Karpas-422 (cell line): ENCODE measurements around the gene CNTNAP4. TPM values are rescaled to one million over a fixed set of nuclear protein-coding genes. Genes with fewer than 3 reads are reported as not detected.

Experiments
- DNase-seq: peaks from one replicate; pipeline ENCODE4 v3.0.0-alpha.2; 2015
- H2AFZ ChIP-seq: fragments of 200-600 bp; sonication (generic); 2 replicates; pipeline ENCODE4 v1.6.1; 2014; ENCODE audit warnings: antibody characterized with exemption, low read length, mixed read lengths
- H3K27ac ChIP-seq: fragments of 200-600 bp; sonication (generic); 2 replicates; pipeline ENCODE4 v1.5.1; 2014; ENCODE audit warnings: mild to moderate bottlenecking, low read length, moderate library complexity
- H3K27me3 ChIP-seq: fragments of 200-600 bp; sonication (generic); 2 replicates; pipeline ENCODE4 v1.6.1; 2014; ENCODE audit warnings: low read length, mixed read lengths
- H3K36me3 ChIP-seq: fragments of 200-600 bp; sonication (generic); 2 replicates; pipeline ENCODE4 v1.6.1; 2014; ENCODE audit warnings: low read length, mixed read lengths; ENCODE audit not compliant: insufficient read depth
- H3K4me1 ChIP-seq: fragments of 200-600 bp; sonication (generic); 2 replicates; pipeline ENCODE4 v1.6.1; 2014; ENCODE audit warnings: mild to moderate bottlenecking, low read length, mixed read lengths
- H3K4me2 ChIP-seq: fragments of 200-600 bp; sonication (generic); 2 replicates; pipeline ENCODE4 v1.6.1; 2014; ENCODE audit warnings: low read length, low read depth, mild to moderate bottlenecking; ENCODE audit not compliant: poor library complexity, severe bottlenecking
- H3K4me3 ChIP-seq: fragments of 200-600 bp; sonication (generic); 2 replicates; pipeline ENCODE4 v1.5.1; 2014; ENCODE audit warnings: mild to moderate bottlenecking, antibody characterized with exemption, low read length, mixed read lengths
- H3K79me2 ChIP-seq: fragments of 200-600 bp; sonication (generic); 2 replicates; pipeline ENCODE4 v1.6.1; 2014; ENCODE audit warnings: mild to moderate bottlenecking, low read length, mixed read lengths
- H3K9ac ChIP-seq: fragments of 200-600 bp; sonication (generic); 2 replicates; pipeline ENCODE4 v1.6.0; 2014; ENCODE audit warnings: low read length
- H3K9me2 ChIP-seq: fragments of 200-600 bp; sonication (generic), shearing (Covaris generic); replicated peaks from 2 replicates; pipeline ENCODE4 v1.6.0; 2014; ENCODE audit warnings: mild to moderate bottlenecking, low read length, moderate library complexity; ENCODE audit not compliant: insufficient read depth
- H3K9me3 ChIP-seq: fragments of 300-700, 200-600 bp; sonication (generic); 2 replicates; pipeline ENCODE4 v1.6.1; 2014; ENCODE audit warnings: low read length, mixed read lengths
- H4K20me1 ChIP-seq: fragments of 200-600 bp; sonication (generic); 2 replicates; pipeline ENCODE4 v1.6.1; 2014; ENCODE audit warnings: mild to moderate bottlenecking, antibody characterized with exemption, low read length, low read depth; ENCODE audit not compliant: insufficient read depth
- total RNA-seq: library from RNA; depleted of rRNA; stranded (reverse); fragments of >200 nt; shearing (Covaris generic); gene quantifications from 2 replicates; pipeline ENCODE4 v1.2.3, GENCODE V29; 2014; ENCODE audit warnings: low replicate concordance

The CNTNAP4 gene
- total RNA-seq, 1 experiment from 2014 or later, result 1.8 TPM

- no peaks in the 10 kb centered on the region for H3K36me3 ChIP-seq
- H2AFZ ChIP-seq, result no peak overlapping the region
- no peaks in the 10 kb centered on the region for H3K4me1 ChIP-seq
- no peak overlapping the region for H3K4me3 ChIP-seq
- no peaks in the 10 kb centered on the region for H3K79me2 ChIP-seq
- no peak overlapping the region for H3K27ac ChIP-seq
- H3K27me3 ChIP-seq, result no peaks in the 10 kb centered on the region
- no peak for DNase-seq
- H3K4me2 ChIP-seq, result no peak overlapping the region
- no peaks in the 10 kb centered on the region for H3K9me2 ChIP-seq
- no peak overlapping the region for H3K9ac ChIP-seq
- H4K20me1 ChIP-seq, result no peaks in the 10 kb centered on the region
- H3K9me3 ChIP-seq, result no peaks in the 10 kb centered on the region
These were observed 247.2 kb downstream of the CNTNAP4 start for GRCh38 chr16:76524356-76524755.

DNA sequence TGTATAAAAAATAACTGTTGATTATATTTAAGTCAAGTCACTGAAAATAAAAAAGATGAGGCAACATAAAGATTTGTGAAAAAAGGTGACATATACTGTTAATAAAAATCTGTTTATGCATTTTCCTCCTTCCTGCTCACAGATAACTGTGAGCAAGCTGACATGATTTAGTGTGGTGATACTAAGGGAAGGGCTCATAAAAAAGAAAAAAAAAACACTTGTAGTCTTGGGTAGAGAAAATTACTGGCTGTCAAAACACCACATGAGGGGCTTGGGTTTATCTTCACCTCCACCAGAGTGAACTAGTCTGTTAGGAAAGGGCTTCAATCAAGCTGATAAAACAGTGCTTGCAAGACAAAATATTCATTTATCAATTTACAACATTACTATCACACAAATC, 247.6 kb downstream of the CNTNAP4 start:
- H3K9me3 ChIP-seq, result no peaks in the 10 kb centered on the region
- no peaks in the 10 kb centered on the region for H3K4me1 ChIP-seq
- no peak overlapping the region for H3K27ac ChIP-seq
- H4K20me1 ChIP-seq, result no peaks in the 10 kb centered on the region
- H3K36me3 ChIP-seq, result no peaks in the 10 kb centered on the region
- DNase-seq, result no peak
- no peaks in the 10 kb centered on the region for H3K79me2 ChIP-seq
- H3K9ac ChIP-seq, result no peak overlapping the region
- H3K4me2 ChIP-seq, result no peak overlapping the region
- H3K4me3 ChIP-seq, result no peak overlapping the region
- H3K27me3 ChIP-seq, result no peaks in the 10 kb centered on the region
- no peaks in the 10 kb centered on the region for H3K9me2 ChIP-seq
- H2AFZ ChIP-seq, result no peak overlapping the region

DNA sequence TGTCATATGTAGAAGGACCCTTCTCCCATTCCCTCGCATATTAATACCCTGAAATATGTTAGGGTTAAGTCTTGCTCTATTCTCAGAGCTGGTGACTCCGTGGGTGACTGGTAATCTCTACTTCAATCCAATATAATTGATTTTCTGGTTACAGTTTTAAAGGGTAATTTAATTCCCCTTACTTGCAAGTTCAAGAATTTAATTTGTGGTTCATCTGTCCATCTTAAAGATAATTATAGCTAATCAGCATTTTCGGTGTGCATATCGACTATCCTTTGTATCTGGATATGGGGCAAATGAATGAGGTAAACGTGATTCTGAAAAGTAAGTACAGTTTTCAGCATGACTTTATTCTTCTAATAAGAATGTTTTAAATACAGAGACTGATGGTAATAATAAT, 250.0 kb downstream of the CNTNAP4 start:
- Histone ChIP-seq H2AFZ (no peak overlapping the region), H3K4me3 (no peak overlapping the region), H3K9ac (no peak overlapping the region), H3K27ac (no peak overlapping the region), H4K20me1 (no peaks in the 10 kb centered on the region), H3K27me3 (no peaks in the 10 kb centered on the region), H3K9me2 (no peaks in the 10 kb centered on the region), H3K9me3 (no peaks in the 10 kb centered on the region), H3K36me3 (no peaks in the 10 kb centered on the region), H3K4me2 (no peak overlapping the region), H3K79me2 (no peaks in the 10 kb centered on the region), H3K4me1 (no peaks in the 10 kb centered on the region)
- DNase-seq, result peak; percentile 27

DNA sequence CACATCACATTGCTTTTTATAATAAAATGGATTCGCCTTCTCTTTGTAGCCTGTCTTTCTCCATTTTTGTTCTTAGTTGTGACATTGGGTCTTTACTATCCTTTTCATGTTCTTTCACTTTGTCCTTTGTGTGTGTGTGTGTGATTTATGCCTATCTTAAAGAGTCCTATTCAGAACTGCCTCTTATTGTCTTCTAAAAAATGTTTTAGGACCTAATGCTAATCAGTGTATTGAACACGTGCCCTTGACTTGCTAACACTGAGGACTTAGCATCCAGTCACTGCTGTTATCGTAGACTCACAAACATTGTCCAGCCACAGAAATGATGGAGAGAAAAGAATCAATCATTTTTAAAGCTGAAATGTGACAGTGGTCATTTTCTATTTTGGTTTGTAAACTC, 251.9 kb downstream of the CNTNAP4 start:
- Histone ChIP-seq H3K9me3 (no peaks in the 10 kb centered on the region), H3K9ac (no peak overlapping the region), H3K4me1 (no peaks in the 10 kb centered on the region), H3K36me3 (no peaks in the 10 kb centered on the region), H3K9me2 (no peaks in the 10 kb centered on the region), H3K4me3 (no peak overlapping the region), H4K20me1 (no peaks in the 10 kb centered on the region), H3K27ac (no peak overlapping the region), H3K4me2 (no peak overlapping the region), H3K27me3 (no peaks in the 10 kb centered on the region; the same call in 1 of the 2 replicates), H2AFZ (no peak overlapping the region), H3K79me2 (no peaks in the 10 kb centered on the region)
- no peak for DNase-seq

DNA sequence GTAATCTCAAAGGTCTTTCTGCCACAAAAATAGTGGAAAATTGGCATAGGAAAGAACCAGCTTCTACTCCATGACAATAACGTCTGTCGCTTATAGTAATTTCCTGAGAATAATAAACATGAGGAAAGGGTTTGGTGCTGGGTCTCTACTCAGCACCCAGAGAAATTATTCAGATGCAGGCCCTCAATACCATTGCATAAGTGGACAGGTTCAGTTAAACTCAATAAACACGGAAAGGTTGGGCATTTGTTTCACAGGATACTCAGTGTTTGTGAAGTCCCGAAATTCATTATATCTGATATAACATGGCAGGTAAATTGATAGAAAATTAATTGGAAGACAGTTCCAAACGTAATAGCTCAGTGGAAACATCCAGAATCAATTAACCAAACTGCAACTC, 254.0 kb downstream of the CNTNAP4 start:
- H3K4me3 ChIP-seq, result no peak overlapping the region
- DNase-seq, result peak; percentile 6

DNA sequence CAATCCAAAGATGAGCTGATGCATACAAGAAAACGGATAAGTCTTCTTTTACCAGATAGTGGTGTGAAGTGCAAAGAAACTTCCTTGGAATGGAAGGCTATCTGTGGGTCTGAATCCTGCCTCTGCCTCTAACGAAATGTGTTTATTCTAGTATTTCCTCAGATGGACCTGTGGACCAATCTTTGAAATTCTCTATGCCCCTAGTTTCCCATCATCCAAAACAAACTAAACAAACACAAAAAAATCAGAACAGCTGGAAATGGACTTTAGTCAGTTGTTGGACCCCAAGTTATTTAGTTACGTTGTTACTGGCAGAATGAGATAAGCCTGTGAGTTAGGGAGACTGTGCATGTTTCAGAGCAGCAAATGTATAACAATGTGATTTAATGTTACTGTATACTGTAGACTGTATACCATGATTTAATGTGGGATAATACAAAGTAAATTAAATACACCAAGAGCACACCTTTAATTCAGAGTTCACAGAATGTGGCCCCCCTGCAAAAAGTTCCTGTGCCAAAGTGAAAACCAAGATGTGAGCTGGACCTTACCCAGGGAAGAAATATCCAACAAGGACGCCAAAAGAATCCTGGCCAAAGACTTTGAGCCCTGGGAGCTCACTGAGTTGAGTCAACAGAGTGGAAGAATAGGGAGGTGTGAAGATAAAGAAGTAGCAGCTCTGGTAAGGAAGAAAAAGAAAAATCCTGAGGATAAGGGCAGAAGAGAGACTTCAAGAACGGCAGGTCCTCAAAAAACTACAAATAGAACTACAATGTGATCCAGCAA, 255.2 kb downstream of the CNTNAP4 start:
- Histone ChIP-seq H3K36me3 (no peaks in the 10 kb centered on the region), H3K9me3 (no peaks in the 10 kb centered on the region), H3K4me3 (no peak overlapping the region), H3K79me2 (no peaks in the 10 kb centered on the region), H4K20me1 (no peaks in the 10 kb centered on the region), H3K27ac (no peak overlapping the region), H3K27me3 (no peaks in the 10 kb centered on the region; the same call in 1 of the 2 replicates), H3K9me2 (no peaks in the 10 kb centered on the region), H3K4me2 (no peak overlapping the region), H2AFZ (no peak overlapping the region), H3K9ac (no peak overlapping the region), H3K4me1 (no peaks in the 10 kb centered on the region)
- peak; percentile 17 for DNase-seq

More for the DNA sequence above, 254.0 kb downstream of the CNTNAP4 start:
- Histone ChIP-seq H3K27ac (no peak overlapping the region), H3K9ac (no peak overlapping the region), H2AFZ (no peak overlapping the region), H3K4me1 (no peaks in the 10 kb centered on the region), H4K20me1 (no peaks in the 10 kb centered on the region), H3K27me3 (no peaks in the 10 kb centered on the region; the same call in 1 of the 2 replicates), H3K79me2 (no peaks in the 10 kb centered on the region), H3K9me2 (no peaks in the 10 kb centered on the region), H3K36me3 (no peaks in the 10 kb centered on the region), H3K9me3 (no peaks in the 10 kb centered on the region), H3K4me2 (no peak overlapping the region)

DNA sequence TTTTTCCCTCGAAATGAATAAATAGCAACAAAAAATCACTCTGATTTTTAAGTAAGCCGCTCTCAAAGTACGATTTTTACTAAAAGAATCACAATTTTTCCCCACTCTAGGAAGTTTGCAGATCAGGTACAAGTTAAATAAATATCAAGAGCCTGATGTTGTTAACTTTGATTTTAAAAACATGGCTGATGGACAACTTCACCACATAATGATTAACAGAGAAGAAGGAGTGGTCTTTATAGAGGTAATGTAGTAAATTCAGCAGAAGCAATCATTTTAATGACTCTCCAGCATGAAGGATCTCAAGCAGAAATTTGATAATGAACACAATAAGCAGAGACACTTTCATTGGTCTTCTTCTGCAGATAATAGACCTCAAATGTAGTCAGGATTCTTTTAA, 262.4 kb downstream of the CNTNAP4 start:
- no peak for DNase-seq
- no peaks in the 10 kb centered on the region for H3K4me1 ChIP-seq
- H3K27me3 ChIP-seq, result no peaks in the 10 kb centered on the region
- no peaks in the 10 kb centered on the region for H3K79me2 ChIP-seq
- H2AFZ ChIP-seq, result no peak overlapping the region
- H3K4me3 ChIP-seq, result no peak overlapping the region
- H4K20me1 ChIP-seq, result no peaks in the 10 kb centered on the region
- no peaks in the 10 kb centered on the region for H3K9me3 ChIP-seq
- no peaks in the 10 kb centered on the region for H3K36me3 ChIP-seq
- H3K27ac ChIP-seq, result no peak overlapping the region
- no peaks in the 10 kb centered on the region for H3K9me2 ChIP-seq
- no peak overlapping the region for H3K9ac ChIP-seq
- H3K4me2 ChIP-seq, result no peak overlapping the region

DNA sequence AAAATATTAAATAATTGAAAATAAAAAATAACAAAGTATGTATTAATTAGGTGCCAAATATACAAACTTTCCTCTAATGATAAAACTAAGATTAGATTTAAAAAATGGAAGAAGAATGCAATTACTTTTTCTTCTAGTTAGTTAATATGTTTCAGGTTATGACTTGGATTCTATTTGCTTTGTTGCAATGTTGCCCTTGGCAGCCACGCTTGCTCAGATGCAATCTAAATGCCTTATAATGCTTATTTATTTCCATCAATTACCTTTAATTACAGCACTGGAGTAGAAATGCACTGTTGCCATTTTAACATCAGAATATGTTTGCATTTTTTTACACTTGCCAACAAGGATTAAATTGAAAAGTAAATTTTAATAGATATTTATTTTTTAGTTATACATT, 263.9 kb downstream of the CNTNAP4 start:
- Histone ChIP-seq H3K9ac (no peak overlapping the region), H3K36me3 (no peaks in the 10 kb centered on the region), H3K4me1 (no peaks in the 10 kb centered on the region), H2AFZ (no peak overlapping the region), H3K27me3 (no peaks in the 10 kb centered on the region), H3K9me2 (no peaks in the 10 kb centered on the region), H3K9me3 (no peaks in the 10 kb centered on the region), H3K4me3 (no peak overlapping the region), H3K79me2 (no peaks in the 10 kb centered on the region), H3K27ac (no peak overlapping the region), H4K20me1 (no peaks in the 10 kb centered on the region), H3K4me2 (no peak overlapping the region)
- no peak for DNase-seq
